HL-60 (cell line): ENCODE measurements around the gene ATP2B3.

Experiments used
- DNase-seq, 2 experiments: peaks; one replicate each; pipeline ENCODE4 v3.0.0-alpha.2; 2010 to 2020; ENCODE audit warnings: low read depth in 1 of 2, low spot score in 1 of 2
- H3K27ac ChIP-seq: fragments of 250-450 bp; sonication (Bioruptor Pico); replicated peaks from 2 replicates; pipeline ENCODE4 v1.5.1; 2020; ENCODE audit warnings: mild to moderate bottlenecking, moderate library complexity
- H3K27me3 ChIP-seq: fragments of 250-450 bp; sonication (Bioruptor Pico); 2 replicates; pipeline ENCODE4 v1.5.1; 2021; ENCODE audit warnings: mild to moderate bottlenecking, moderate library complexity; ENCODE audit not compliant: insufficient read depth, poor library complexity, severe bottlenecking
- H3K4me3 ChIP-seq: replicated peaks from 2 replicates; pipeline ENCODE4 v1.5.1; 2011; ENCODE audit warnings: mild to moderate bottlenecking, control low read depth, low read length; ENCODE audit not compliant: insufficient read depth
- CTCF ChIP-seq: IDR thresholded peaks from one replicate; pipeline ENCODE4 v1.5.1; 2011; ENCODE audit warnings: low read length, control low read depth, inconsistent platforms; ENCODE audit not compliant: insufficient read depth
- GABPA ChIP-seq: IDR thresholded peaks from 2 replicates; pipeline ENCODE4 v1.6.1; 2012; ENCODE audit warnings: low read depth
- POLR2AphosphoS5 ChIP-seq: IDR thresholded peaks from 2 replicates; pipeline ENCODE4 v1.6.1; 2012; ENCODE audit warnings: low read depth
- REST ChIP-seq: IDR thresholded peaks from 2 replicates; pipeline ENCODE4 v1.6.1; 2012; ENCODE audit warnings: low read depth; ENCODE audit not compliant: insufficient replicate concordance
- SPI1 ChIP-seq: IDR thresholded peaks from 2 replicates; pipeline ENCODE4 v1.6.1; 2012; ENCODE audit warnings: low read depth, mild to moderate bottlenecking, borderline replicate concordance

The ATP2B3 gene

GRCh38 chrX:153544727-153545126 lies 27.3 kb downstream of the ATP2B3 start:
- no peak overlapping the region for H3K27ac ChIP-seq
- no peaks in the 10 kb centered on the region for H3K27me3 ChIP-seq
- TF ChIP-seq REST, result no peak
- no peak overlapping the region for H3K4me3 ChIP-seq
- DNase-seq, result no peak

- H3K4me3 ChIP-seq, result no peak overlapping the region
- DNase-seq, result no peak
- TF ChIP-seq REST (no peak), CTCF (no peak), SPI1 (no peak), GABPA (no peak), POLR2AphosphoS5 (no peak)
- H3K27me3 ChIP-seq, result no peaks in the 10 kb centered on the region
- no peak overlapping the region for H3K27ac ChIP-seq
Observed at GRCh38 chrX:153546386-153546785, 28.9 kb downstream of the ATP2B3 start.

- no peaks in the 10 kb centered on the region for H3K27me3 ChIP-seq
- H3K4me3 ChIP-seq, result no peak overlapping the region
- H3K27ac ChIP-seq, result no peak overlapping the region
- no peak for DNase-seq
- TF ChIP-seq GABPA, result no peak
- no peak for TF ChIP-seq REST
- no peak for TF ChIP-seq CTCF
- no peak for TF ChIP-seq SPI1
Observed at GRCh38 chrX:153547195-153547594, 29.8 kb downstream of the ATP2B3 start.

- no peak for DNase-seq
- H3K4me3 ChIP-seq, result no peak overlapping the region
- TF ChIP-seq SPI1 (no peak), REST (no peak), GABPA (no peak), CTCF (no peak)
- H3K27ac ChIP-seq, result no peak overlapping the region
- H3K27me3 ChIP-seq, result no peaks in the 10 kb centered on the region
Observed at GRCh38 chrX:153549231-153549630, 31.8 kb downstream of the ATP2B3 start.
